Urothelium cell line (cell line): ENCODE results near the gene OR10H2.
A peak's percentile ranks its signal among the peaks of the same experiment; 100 is the strongest.
"Not testable (repeated sequence)": the region's sequence is repeated elsewhere in the genome, so short reads cannot be mapped to it uniquely, and the experiment has no call there.

Source experiments
- DNase-seq: peaks from one replicate; pipeline ENCODE4 v3.0.0; 2011; ENCODE audit warnings: low spot score, mixed read lengths
- FAIRE-seq: peaks from 2 replicates; lab custom pipeline; 2011; peaks lifted over from hg19 to GRCh38; lab: Jason Lieb, UNC

The OR10H2 gene, protein sequence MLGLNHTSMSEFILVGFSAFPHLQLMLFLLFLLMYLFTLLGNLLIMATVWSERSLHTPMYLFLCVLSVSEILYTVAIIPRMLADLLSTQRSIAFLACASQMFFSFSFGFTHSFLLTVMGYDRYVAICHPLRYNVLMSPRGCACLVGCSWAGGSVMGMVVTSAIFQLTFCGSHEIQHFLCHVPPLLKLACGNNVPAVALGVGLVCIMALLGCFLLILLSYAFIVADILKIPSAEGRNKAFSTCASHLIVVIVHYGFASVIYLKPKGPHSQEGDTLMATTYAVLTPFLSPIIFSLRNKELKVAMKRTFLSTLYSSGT

DNA sequence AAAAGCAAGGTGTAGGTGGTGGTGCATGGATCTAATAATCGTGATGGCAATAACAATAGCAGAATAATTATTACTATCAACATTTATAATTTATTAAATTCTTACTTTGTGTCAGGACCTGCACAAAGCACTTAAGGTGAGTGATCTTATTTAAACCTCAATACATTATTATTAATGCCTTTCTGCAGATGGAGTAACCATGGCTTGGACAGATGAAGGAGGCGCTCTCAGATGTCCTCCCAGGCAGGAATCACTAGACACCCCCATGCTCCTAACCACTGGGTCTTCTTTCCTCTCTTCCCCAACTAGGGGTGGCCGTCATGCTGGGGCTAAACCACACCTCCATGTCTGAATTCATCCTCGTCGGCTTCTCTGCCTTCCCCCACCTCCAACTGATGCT lies at the start of gene OR10H2:
OR10H2 (plus strand) TSS at position 301 of the 400 bp plus-strand sequence; CDS start at position 321, 20 bp downstream.
- FAIRE-seq (no peak), DNase-seq (no peak)

DNA sequence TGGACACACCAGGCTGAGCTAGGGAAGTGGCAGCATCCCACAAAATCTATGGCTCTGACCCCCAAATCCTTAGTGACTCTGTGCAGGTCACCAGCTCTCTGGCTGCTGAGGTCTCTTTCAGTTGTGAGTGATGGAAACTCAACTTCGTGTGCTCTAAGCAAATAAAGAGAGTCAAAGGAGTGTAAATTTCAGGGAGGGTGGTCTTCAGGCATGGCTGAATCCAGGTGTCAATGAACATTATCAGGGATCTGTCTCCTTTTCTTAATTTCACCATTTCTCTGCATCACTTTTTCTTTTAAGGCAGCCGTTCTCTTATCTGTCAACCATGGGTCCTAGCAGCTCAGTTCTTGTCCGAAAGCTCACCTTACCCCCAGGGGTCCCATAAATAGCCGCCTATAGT lies 48.7 kb upstream of the OR10H2 start:
- DNase-seq, result no peak
- FAIRE-seq, result no peak

DNA sequence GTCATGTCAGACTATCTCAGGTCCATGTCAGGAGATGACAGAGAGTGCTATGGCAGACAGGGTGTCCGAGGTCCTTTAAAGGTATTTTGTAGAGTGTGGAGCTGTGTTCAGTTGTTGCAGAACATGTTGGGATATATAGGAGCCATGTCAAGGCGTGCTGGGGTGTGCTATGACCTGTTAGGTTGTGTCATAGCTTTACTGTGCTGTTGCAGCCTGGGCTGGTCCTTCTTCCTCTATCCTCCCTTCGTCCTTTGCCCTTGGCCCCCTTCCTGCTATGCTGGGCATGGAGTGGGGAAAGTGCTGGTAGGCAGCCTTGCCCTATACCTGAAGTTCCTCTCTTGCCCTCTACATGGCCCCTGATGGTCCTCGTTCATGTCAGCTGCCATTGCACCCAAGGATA lies 48.0 kb upstream of the OR10H2 start:
- not testable (repeated sequence) for FAIRE-seq, DNase-seq

DNA sequence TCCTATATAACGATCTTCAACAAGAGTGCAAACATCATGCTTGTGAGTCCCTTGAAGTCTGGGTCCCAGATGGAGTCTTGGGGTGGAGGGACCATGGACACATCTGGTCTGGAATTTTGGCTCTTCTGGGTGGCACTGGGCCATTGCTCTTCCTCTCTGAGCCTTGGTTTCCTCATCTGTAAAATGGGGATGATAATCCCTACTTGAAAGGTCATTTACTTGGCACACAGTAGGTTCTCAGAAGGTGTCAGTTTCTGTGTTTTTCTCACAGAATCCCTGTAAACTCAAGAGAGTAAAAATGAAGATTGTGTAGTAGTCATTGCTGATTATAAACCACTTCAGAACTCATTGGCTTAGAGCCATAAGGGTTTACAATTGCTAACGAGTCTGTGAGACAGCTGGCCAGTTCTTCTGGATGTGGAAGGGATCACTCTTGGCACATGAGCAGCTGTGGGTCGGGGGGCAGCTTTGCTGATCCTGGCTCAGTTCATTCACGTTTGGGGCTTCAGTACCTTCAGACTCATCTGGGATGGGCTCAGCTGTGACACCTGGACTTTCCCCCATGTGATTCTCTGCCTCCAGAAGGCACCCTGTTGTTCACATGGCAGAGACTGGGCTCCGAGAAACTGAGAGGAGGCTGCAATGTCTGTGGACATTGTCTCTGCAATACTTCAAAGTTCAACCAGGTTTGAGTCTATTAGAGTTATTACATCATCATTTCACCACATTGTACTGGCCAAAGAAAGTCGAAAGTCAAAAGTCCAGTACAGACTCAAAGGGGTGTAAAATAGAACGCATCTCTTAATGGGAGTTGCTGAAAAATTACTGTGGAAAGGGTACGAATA lies 47.1 kb upstream of the OR10H2 start:
- DNase-seq, result no peak
- no peak for FAIRE-seq

DNA sequence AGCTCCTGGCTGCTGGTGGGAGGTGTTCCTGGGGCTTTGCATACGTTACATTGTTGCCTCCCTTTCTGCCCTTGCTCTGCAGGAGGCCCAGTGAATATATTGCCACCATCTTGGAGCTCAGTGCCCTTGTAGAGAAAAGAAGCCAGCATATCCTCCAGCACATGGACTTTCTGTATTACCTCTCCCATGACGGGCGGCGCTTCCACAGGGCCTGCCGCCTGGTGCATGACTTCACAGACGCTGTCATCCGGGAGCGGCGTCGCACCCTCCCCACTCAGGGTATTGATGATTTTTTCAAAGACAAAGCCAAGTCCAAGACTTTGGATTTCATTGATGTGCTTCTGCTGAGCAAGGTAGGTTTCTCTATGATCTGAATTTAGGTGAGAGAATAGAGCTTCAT lies 44.4 kb upstream of the OR10H2 start:
- DNase-seq (no peak), FAIRE-seq (no peak)

DNA sequence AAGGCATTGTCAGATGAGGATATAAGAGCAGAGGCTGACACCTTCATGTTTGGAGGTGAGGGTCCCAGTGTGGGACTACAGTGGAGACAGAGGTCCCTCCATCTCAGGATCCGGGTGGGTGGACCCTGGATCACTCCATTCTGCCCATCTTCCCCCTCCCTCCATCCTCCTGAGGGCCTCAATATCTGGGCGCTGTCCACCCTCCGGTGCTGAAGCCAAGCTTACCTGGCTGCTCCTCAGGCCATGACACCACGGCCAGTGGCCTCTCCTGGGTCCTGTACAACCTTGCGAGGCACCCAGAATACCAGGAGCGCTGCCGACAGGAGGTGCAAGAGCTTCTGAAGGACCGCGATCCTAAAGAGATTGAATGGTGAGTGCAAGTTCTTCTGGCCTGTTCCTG lies 43.0 kb upstream of the OR10H2 start:
- FAIRE-seq, result no peak

DNA sequence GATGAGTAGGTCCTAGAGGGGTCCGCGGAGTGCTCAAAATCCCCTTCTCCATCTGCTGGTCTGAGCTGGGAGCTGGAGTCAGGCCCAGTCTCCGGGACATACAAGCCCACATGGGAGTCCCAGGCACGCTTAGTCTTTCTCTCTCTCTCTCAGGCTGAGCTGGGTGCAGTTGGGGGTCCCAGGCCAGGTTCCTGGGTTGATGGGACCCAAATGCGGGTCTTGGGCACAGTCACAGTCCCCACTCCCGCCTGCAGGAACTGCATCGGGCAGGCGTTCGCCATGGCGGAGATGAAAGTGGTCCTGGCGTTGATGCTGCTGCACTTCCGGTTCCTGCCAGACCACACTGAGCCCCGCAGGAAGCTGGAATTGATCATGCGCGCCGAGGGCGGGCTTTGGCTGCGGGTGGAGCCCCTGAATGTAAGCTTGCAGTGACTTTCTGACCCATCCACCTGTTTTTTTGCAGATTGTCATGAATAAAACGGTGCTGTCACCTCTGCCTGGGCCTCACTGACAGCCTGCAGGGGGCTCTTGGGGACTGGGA lies 31.1 kb upstream of the OR10H2 start:
- no peak for FAIRE-seq

More for the DNA sequence above, 43.0 kb upstream of the OR10H2 start:
- DNase-seq, result no peak

DNA sequence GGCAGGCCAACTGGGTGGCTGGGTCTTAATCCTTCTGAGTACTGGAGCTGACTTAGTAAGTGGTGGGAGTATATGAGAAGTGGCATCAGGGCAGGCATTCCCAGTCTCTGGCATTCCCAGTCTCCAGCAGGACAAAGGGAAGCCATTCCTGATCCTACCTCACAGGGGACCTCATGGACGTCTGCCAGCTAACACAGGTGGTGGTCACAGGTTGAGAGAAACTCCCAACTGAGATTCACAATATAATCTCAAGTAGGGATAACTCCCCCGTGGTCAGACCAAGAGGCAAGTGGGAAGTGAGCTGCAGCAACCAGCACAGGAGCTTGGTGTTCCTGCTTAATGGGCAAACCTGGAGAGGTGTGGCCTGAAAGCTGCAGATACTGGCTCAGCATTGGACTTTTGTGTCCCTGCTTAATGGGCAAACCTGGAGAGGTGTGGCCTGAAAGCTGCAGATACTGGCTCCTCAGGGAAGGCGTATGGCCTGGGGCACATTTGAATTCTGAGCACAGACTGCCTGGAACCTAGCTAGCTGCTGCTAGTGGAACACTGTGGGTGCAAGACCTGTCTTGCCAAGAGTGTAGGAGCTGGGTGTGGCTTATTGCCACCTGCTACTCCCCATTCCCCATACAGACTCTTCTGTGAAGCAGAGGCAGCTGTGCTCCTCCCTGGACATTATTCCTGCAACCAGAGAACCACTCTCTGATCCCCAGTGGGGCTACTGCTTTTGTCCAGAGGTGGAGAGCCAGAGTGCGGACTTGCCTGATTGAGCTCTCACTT lies 25.9 kb upstream of the OR10H2 start:
- FAIRE-seq (no peak), DNase-seq (no peak)

More for the DNA sequence above, 31.1 kb upstream of the OR10H2 start:
- DNase-seq, result peak; percentile 27

DNA sequence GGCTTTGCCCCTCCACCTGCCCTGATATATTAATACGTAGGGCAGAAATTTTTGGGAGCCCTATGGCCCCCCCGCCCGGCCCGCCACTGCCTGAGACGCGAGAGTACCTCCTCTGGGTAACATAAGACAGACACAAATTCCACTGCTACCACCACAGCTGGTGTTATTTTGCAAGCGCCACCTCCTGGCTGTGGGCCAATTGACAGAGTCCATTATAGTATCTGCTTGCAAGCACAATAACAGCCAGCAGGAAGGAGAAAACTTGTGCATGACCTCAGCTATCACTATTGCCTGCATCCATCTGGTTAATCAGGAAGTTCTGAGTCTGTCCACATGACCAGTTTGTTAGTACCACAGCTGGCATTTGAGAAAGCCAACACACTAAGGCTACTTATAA lies 25.3 kb upstream of the OR10H2 start:
- no peak for FAIRE-seq
- peak; percentile 16 for DNase-seq

DNA sequence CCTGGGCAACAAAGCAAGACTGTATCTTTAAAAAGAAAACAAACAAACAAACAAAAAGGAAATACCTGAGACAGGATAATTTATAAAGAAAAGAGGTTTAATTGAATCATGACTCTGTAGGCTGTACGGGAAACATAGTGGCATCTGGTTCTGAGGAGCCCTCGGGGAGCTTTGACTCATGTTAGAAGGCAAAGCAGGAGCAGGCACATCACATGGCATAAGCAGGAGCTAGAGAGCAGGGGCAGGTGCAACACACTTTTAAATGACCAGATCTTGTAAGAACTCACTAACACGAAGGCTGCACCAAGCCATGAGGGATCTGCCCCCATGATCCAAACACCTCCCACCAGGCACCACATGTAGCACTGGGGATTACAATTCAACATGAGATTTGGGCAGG lies 13.2 kb upstream of the OR10H2 start:
- FAIRE-seq (no peak), DNase-seq (no peak)

DNA sequence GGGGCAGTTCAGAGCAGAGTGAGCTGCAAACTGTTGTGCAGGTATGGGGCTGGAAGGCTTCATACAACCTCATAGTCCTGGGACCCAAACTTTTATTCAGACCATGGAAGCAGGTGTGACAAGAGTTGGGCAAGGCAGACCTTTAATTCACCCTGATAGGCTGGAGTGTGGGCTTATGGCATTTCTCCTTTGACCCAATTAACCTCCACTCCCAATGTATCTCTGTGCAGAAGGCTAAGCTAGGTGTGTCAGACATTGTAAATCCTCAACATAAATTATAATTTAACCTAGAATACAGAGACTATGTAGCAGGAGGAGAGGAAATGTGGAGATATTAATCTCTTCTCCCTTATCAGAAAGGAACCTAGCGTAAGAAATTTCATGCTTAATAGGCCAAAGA lies 12.2 kb upstream of the OR10H2 start:
- FAIRE-seq (no peak), DNase-seq (no peak)

DNA sequence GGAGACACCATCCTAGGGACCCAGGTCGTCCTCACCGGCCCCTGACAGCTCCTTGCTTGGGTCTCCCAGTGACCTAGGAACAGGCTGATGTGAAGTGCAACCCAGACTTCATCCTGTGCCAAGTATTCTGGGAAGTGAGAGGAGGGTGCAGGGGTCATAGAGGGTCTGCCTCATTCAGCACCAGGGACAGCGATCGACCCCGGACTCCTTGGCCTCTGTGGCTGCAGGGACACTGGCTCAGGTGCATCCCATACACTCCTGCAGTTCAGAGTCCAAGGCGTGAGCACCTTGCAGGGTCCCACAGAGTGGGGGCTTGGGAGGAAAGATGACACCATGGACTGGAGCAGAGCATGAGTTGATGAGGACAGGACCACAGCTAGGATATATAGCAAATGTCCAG lies 10.0 kb upstream of the OR10H2 start:
- DNase-seq (no peak), FAIRE-seq (no peak)

DNA sequence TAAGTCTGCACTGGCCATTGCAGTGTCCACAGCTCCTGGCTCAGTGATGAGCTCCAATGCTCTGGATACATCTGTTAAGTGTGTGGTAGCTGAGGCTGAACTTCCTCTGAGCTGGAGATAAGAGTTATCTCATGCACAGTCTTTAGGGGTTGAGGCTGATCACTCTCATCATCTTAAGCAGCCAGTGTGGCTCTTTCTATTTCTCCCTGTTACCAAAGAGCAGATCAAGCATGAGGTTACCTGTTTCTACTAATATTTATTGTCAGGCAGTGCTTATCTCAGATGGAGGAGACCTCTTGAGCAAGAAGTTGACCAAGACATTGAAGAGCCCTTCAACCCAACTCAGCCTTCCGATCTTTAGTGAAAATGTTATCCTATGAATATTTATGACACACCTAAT lies 6.6 kb upstream of the OR10H2 start:
- FAIRE-seq, result no peak
- DNase-seq, result no peak

DNA sequence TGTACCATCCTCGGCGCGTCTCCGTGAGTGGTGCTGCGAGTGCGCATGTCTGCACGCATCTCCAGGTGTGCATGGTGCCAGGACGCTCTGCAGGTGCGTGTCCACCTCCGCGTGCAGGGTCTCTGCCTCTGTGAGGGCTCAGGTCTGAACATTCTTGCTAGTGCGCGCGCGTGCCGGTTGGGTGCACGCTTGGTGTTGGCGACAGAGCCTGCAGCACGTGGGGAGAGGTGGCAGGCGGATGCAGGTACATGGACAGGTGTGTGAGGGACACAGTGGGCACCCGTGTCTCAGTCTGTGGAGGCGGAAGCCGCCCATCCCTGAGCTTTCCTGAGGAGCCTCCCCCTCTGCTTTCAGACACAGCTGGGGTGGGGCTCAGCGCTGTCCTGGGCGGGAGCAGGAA lies 4.9 kb upstream of the OR10H2 start:
- FAIRE-seq (no peak), DNase-seq (peak; percentile 9)

DNA sequence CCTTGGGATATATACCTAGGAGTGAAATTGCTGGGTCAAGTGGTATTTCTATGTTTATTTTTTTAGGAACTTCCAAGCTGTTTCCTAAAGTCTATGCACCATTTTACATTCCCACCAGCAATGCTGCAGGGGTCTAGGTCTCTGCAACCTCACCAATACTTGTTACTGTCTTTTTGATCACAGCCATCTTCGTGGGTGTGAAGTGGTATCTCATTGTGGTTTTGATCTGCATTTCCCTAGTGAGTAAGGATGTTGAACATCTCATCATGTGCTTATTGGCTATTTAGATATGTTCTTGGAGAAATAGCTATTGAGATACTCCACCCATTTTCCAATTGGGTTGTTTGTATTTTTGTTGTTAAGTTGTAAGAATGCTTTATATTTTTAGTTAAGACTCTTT lies 2.7 kb downstream of the OR10H2 start:
- FAIRE-seq, result no peak

DNA sequence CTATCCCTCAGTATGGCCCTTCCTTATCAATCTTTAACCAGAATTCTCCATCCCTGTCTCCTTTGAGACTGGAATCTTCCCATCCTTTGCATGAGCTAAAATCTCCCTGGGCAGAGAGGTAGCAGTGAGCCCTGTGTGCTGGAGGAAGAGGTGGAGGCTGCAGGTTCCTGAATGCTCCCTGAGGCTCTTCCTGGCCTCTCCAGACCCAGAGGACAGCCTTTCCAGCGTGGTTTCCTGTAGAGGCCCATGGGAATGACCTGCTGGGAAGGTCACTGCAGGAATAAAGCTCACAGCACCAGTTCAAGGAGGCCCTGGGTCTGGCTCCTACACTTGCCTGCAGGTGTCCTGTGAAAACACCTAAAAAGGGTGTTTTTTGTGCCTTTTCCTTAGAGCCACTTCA lies 4.6 kb downstream of the OR10H2 start:
- no peak for FAIRE-seq
- DNase-seq, result no peak

More for the DNA sequence above, 2.7 kb downstream of the OR10H2 start:
- DNase-seq, result no peak

DNA sequence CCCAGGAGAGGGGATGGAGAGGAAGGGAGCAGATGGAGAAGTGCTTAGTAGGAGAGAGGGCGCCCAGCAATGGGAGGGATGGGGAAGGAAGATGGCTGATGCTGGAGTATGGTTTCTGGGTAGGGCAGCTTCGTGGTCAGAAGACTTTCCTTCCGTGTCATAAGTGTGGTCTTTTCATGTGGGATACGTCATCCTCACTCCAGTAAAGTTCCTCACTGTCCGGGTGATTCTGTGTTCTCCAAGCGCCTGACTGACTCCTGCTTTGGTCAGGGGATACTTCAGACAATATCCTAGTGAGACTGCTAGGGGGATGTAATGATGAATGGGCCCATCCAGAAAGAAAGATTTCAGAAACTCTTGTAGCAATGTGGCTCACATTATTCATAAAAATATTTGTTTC lies 6.1 kb downstream of the OR10H2 start:
- FAIRE-seq, result no peak
- DNase-seq, result no peak

DNA sequence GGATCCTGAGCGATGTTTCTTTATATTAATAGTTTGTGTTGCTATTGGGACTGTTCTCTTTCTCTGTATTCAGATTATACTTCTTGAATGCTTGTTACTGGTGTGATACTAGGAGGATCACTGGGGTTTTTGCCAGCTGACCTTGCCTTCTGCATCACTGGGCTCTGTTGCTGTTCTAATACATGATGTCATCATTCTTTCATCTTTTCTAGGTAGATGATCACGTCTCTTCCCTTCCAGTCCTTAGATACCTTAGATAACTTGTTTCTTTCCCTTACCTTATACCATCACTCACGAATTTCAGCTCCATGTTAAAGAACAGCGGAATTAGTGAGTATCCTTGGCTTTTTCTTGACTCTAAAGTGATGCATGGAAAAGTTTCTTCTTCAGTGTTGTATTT lies 9.9 kb downstream of the OR10H2 start, which contains the start of gene OR10H3:
OR10H3 (plus strand) TSS at position 264 of the 400 bp plus-strand sequence. CDS start 3,408 bp downstream, outside the sequence.
- FAIRE-seq (no peak), DNase-seq (no peak)

DNA sequence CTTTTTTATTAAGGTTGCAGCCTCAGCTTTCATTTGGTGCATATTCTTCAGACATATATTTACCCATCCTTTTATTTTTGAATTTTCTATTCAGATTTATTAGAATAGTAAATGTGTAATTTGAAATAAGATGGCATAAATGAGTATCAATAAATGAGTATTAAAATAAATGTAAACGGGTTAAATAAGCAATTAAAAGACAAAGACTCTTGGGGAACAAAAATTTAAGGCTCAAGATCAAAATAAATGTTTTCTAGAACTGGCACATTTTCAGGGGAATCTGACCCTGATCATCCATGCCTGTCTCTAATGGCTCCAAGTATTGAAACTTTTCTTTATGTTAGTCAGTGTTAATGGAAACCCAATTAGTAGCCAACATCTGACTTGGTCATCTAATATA lies 13.0 kb downstream of the OR10H2 start:
- DNase-seq (no peak), FAIRE-seq (no peak)

DNA sequence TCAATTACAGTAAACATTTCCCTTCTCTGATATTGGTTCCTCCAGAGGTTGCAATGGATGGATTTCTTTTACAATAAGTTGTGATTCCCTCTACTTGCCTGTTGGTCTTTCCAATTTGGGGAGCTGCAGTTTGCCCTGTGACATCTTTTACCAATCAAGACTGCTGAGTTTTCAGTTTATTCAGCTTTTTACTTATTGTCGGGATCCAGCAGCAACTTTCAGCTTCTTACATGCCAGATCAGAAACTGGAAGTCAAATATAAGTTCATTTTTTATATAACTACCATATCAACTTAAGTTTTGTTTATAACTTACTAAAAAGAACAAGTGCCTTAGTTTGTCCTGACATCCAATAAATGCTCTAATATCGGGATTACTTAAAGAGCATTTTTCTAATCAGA lies 20.4 kb downstream of the OR10H2 start:
- FAIRE-seq (no peak), DNase-seq (no peak)

DNA sequence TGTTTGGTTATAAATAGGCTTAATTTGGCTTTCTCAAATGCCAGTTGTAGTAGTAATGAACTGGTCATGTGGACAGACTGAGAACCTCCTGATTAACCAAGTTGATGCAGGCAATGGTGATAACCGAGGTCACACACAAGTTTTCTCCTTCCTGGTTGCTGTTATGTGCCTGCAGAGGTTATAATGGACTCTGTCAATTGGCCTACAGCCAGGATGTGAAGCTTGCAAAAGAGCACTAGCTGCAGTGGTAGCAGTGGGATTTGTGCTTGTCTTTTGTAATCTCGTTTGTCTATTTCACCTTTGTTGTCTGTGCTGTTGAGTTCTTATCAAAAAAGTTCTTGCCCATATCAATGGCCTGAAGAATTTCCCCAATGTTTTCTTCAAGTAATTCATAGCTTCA lies 30.6 kb downstream of the OR10H2 start:
- DNase-seq, result no peak

More for the DNA sequence above, 30.6 kb downstream of the OR10H2 start:
- FAIRE-seq, result no peak
